Prostate gland (tissue), 2 donors: ENCODE data around the gene PEX14. TPM values are rescaled to one million over a fixed set of nuclear protein-coding genes. Genes with fewer than 3 reads are reported as not detected.

Experiments
- DNase-seq: peaks from one replicate; pipeline ENCODE4 v3.0.0-alpha.2; 2019; ENCODE audit warnings: low spot score
- H3K27ac ChIP-seq, 2 donors: fragments of 200-600 bp; sonication (generic); 2 replicates each; pipeline ENCODE4 v1.5.1; 2017 to 2019
- H3K27me3 ChIP-seq: fragments of 200-600 bp; sonication (generic); replicated peaks from 2 replicates; pipeline ENCODE4 v1.5.1; 2019; ENCODE audit not compliant: insufficient read depth
- H3K36me3 ChIP-seq, 2 donors: fragments of 200-600 bp; sonication (generic); 1 replicate in 1 of 2; 2 replicates in 1 of 2; pipeline versions ENCODE4 v1.5.1 to v1.8.1; 2017 to 2019
- H3K4me1 ChIP-seq: fragments of 200-600 bp; sonication (generic); replicated peaks from 2 replicates; pipeline ENCODE4 v1.5.1; 2019
- H3K4me3 ChIP-seq, 2 donors: fragments of 200-600 bp; sonication (generic); 2 replicates each; pipeline ENCODE4 v1.5.1; 2017 to 2019
- H3K9me3 ChIP-seq: fragments of 200-600 bp; sonication (generic); 2 replicates; pipeline ENCODE4 v1.5.1; 2017
- POLR2A ChIP-seq: fragments of 450-650 bp; IDR thresholded peaks from one replicate; pipeline ENCODE4 v1.6.1; 2016; ENCODE audit warnings: antibody characterized with exemption, mild to moderate bottlenecking
- POLR2AphosphoS5 ChIP-seq: sonication (generic); formaldehyde crosslinking; IDR thresholded peaks from one replicate; pipeline ENCODE4 v1.6.1; 2017; ENCODE audit warnings: antibody characterized with exemption
- WGBS: methylation state at CpG from one replicate; pipeline ENCODE4 v1.1.5; 2018; 5-methylcytosine and 5-hydroxymethylcytosine counted together
- intact Hi-C: fragments of 100-400 bp; cut with DNase I; formaldehyde crosslinking; loops from one replicate; pipeline ENCODE4 v1.14.2; 2022
- total RNA-seq, 2 donors: library from RNA; depleted of rRNA; stranded (reverse); fragments of >200 nt; gene quantifications; one replicate each; pipeline ENCODE4 v1.1.0, GENCODE V29; 2016
- TF ChIP-seq, protein P1 (sequence below), 4 experiments: fragments of 200-600 bp in 2 of 4; fragments of 450-650 bp in 2 of 4; sonication (generic) in 2 of 4; IDR thresholded peaks; 1 replicate in 3 of 4; 2 replicates in 1 of 4; pipeline ENCODE4 v1.5.1; 2016 to 2019; ENCODE audit warnings: antibody characterized with exemption in 4 of 4, mild to moderate bottlenecking in 2 of 4, moderate library complexity in 2 of 4

PEX14 gene
- total RNA-seq, 2 donors from 2014 or later, result 26.1 to 34.7 TPM

GRCh38 chr1:10549904-10550664, 75.3 kb downstream of the PEX14 start:
- Histone ChIP-seq H3K36me3 (no peaks in the 10 kb centered on the region), H3K27ac (no peak overlapping the region), H3K4me1 (no peaks in the 10 kb centered on the region), H3K9me3 (no peaks in the 10 kb centered on the region), H3K27me3 (no peaks in the 10 kb centered on the region), H3K4me3 (no peak overlapping the region)
- DNase-seq, result no peak
- intact Hi-C loops, result no loop called here
- 67% methylated on average over 2 of the region's 2 CpGs for WGBS
- no peak for TF ChIP-seq POLR2AphosphoS5
- TF ChIP-seq, protein P1, sequence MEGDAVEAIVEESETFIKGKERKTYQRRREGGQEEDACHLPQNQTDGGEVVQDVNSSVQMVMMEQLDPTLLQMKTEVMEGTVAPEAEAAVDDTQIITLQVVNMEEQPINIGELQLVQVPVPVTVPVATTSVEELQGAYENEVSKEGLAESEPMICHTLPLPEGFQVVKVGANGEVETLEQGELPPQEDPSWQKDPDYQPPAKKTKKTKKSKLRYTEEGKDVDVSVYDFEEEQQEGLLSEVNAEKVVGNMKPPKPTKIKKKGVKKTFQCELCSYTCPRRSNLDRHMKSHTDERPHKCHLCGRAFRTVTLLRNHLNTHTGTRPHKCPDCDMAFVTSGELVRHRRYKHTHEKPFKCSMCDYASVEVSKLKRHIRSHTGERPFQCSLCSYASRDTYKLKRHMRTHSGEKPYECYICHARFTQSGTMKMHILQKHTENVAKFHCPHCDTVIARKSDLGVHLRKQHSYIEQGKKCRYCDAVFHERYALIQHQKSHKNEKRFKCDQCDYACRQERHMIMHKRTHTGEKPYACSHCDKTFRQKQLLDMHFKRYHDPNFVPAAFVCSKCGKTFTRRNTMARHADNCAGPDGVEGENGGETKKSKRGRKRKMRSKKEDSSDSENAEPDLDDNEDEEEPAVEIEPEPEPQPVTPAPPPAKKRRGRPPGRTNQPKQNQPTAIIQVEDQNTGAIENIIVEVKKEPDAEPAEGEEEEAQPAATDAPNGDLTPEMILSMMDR (IDR thresholded peaks at IDR 0.05), result no peak
- no peak for TF ChIP-seq POLR2A

DNA sequence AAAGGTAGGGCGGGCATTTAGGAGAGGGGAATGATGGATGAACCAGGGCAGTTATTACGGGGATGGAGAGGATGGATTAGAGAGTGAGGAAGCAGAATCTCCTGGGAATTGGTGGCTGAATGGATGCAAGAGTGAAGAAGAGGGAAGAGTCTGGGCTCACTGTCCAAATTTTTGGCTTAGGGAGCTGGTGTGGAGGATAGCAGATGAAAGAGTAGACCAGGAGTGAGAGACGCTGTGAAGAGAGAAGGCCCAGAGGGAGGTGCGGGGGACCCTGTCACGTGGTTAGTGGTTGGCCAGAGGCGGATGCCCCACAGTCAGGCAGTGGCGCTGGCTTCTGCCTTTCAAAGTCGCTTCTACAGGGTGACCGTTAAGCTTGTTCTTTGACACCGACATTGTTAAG, 78.4 kb downstream of the PEX14 start:
- no peak overlapping the region for H3K4me3 ChIP-seq
- no peak overlapping the region for H3K27ac ChIP-seq
- 55% methylated on average over 10 of the region's 10 CpGs for WGBS
- no peak for TF ChIP-seq POLR2A
- TF ChIP-seq, protein P1 (IDR thresholded peaks at IDR 0.05), result no peak
- no peak for TF ChIP-seq POLR2AphosphoS5
- H3K4me1 ChIP-seq, result peaks cover 4% of the 10 kb centered on the region
- no peaks in the 10 kb centered on the region for H3K36me3 ChIP-seq
- no peak for DNase-seq
- intact Hi-C loops, result no loop called here
- no peaks in the 10 kb centered on the region for H3K9me3 ChIP-seq
- H3K27me3 ChIP-seq, result no peaks in the 10 kb centered on the region

DNA sequence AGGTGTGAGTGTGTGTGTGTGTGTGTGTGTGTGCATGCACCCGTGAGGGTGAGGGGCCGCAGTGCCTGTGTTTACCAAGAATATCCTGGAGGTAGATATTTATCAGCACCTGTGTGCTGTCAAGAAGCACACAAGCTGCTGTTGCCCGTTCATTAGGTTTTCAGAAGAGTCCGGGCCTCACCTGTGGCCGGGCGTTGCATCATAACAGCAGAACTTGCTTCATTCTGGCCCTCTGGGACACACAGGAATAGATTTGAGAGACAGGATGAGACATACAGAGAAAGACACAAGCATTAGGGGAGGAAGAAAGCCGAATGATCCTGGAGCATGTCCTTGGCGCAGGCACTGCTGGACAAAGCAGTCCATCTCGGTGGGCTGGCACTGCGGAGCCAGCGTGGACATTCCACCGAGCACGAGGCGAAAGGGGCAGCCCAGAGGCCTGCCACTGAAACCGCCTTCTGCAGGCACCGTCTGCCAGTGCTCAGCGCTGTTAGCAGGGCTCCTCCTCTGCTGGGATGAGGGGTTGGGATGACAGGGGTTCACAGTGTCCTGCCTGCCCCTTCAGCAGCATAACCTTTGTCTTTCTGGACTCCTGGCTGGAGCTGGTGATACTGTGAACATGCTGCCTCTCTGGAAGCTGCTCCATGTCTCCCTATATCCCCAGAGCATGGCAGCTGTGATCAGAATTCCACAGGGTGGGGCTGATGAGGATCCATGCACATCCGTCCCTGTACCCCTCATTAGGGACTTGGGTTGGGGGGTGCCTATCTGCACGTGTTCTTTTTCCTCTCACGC, 81.1 kb downstream of the PEX14 start:
- peaks cover 4% of the 10 kb centered on the region for H3K4me1 ChIP-seq
- WGBS, result 62% methylated on average over 20 of the region's 20 CpGs
- DNase-seq, result peak; percentile 30
- H3K27me3 ChIP-seq, result no peaks in the 10 kb centered on the region
- TF ChIP-seq POLR2AphosphoS5, result peak; percentile 25
- no peak for TF ChIP-seq POLR2A
- H3K4me3 ChIP-seq, result no peak overlapping the region
- H3K36me3 ChIP-seq, result no peaks in the 10 kb centered on the region
- peak overlapping the region; percentile 39 to 49 for H3K27ac ChIP-seq
- intact Hi-C loops, result no loop called here
- no peaks in the 10 kb centered on the region for H3K9me3 ChIP-seq

DNA sequence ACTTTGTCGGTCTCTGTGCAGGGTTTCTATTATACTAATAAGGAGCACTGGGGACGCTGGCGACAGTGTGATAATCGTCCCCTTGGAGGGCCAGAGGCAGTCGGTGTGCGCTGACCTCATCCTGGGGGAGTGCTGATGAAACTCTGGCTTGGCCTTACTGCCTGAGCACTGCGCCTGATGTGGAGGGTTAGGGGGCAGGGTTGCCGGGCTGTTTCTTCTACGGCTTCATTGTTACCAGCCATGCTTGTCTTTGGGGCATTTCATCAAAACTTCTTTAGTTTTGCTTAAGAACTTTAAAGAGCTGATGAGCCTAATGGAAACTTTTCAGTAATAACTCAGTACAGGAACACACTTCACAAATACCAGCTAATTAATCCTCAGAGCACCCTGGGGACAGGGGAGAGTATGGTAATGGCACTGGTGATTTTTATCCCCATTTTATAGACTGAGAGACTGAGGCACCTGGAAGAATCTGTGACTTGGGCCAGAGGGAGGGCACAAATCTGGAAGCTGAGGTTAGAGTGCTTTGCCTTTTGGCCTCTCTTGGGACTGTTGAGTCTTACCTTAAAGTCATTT, 81.8 kb downstream of the PEX14 start:
- H3K4me3 ChIP-seq, result no peak overlapping the region
- no peaks in the 10 kb centered on the region for H3K36me3 ChIP-seq
- H3K9me3 ChIP-seq, result no peaks in the 10 kb centered on the region
- H3K4me1 ChIP-seq, result peaks cover 4% of the 10 kb centered on the region
- H3K27ac ChIP-seq, result peak overlapping the region in 1 of 2 donors; percentile 49
- WGBS, result 83% methylated on average over 9 of the region's 9 CpGs
- no peak for DNase-seq
- H3K27me3 ChIP-seq, result no peaks in the 10 kb centered on the region
- intact Hi-C loops, result no loop called here
- TF ChIP-seq, protein P1 (IDR thresholded peaks at IDR 0.05), result no peak
- TF ChIP-seq POLR2A (no peak), POLR2AphosphoS5 (no peak)

DNA sequence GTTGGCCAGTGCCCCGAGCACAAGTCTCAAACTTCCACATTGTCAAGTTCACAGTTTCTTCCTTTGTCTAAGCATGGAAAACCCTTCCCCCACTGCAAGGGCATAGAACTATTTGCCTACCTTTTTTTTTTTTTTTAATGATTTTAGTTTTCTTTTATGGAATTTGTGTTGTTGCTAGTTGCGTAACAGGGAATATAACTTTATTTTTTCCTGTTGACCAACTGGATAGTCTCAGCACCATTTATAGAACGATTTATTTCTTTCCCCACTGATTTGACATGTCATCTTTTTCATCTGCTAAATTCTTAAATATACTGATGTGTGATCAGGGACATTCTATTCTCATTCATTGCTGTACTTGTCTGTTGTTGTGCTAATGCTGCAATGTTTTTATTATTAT, 83.0 kb downstream of the PEX14 start:
- Histone ChIP-seq H3K36me3 (no peaks in the 10 kb centered on the region), H3K4me3 (no peak overlapping the region), H3K27ac (no peak overlapping the region), H3K9me3 (no peaks in the 10 kb centered on the region), H3K27me3 (no peaks in the 10 kb centered on the region), H3K4me1 (peaks cover 4% of the 10 kb centered on the region)
- DNase-seq, result no peak
- intact Hi-C loops, result no loop called here
- TF ChIP-seq POLR2A (no peak), POLR2AphosphoS5 (no peak)
- TF ChIP-seq, protein P1 (IDR thresholded peaks at IDR 0.05), result no peak
- 84% methylated on average over 3 of the region's 3 CpGs for WGBS
